HG03097 (cell line): ENCODE measurements around the gene HTRA3.

Experiments
- ATAC-seq: cut with Tn5 transposase; IDR thresholded peaks from one replicate; pipeline ENCODE4 v1.9.1; 2021; ENCODE audit not compliant: unreplicated experiment, low FRiP score

Gene HTRA3

DNA sequence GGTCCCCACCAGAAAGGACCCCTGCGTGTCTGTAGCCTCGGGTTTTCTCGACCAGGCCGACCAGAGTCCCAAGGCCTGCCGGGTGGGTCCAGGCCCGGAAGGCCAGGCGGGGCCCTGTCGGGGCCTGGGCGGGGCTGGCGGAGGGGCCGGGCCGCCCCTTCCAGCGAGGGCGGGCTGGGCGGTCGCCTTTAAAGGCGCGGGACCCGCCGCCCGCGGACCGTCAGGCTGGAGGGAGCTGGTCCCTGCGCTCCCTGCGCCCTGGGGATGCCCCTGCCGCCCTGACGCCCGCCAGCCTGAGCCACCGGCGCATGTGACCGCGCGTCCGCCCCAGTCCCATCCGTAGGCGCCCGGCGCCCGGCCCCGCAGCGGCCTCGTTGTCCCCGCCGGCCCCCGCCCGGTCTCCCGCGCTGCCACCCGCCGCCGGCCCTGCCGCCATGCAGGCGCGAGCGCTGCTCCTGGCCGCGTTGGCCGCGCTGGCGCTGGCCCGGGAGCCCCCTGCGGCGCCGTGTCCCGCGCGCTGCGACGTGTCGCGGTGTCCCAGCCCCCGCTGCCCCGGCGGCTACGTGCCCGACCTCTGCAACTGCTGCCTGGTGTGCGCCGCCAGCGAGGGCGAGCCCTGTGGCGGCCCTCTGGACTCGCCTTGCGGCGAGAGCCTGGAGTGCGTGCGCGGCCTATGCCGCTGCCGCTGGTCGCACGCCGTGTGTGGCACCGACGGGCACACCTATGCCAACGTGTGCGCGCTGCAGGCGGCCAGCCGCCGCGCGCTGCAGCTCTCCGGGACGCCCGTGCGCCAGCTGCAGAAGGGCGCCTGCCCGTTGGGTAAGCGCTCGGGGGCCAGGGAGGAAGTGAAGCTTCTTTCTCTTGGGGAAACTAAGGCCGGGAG lies at the start of gene HTRA3:
TSS of gene HTRA3 (plus strand) at position 220 of the 883 bp plus-strand sequence. CDS start at position 435, 215 bp downstream.
- ATAC-seq: no peak

DNA sequence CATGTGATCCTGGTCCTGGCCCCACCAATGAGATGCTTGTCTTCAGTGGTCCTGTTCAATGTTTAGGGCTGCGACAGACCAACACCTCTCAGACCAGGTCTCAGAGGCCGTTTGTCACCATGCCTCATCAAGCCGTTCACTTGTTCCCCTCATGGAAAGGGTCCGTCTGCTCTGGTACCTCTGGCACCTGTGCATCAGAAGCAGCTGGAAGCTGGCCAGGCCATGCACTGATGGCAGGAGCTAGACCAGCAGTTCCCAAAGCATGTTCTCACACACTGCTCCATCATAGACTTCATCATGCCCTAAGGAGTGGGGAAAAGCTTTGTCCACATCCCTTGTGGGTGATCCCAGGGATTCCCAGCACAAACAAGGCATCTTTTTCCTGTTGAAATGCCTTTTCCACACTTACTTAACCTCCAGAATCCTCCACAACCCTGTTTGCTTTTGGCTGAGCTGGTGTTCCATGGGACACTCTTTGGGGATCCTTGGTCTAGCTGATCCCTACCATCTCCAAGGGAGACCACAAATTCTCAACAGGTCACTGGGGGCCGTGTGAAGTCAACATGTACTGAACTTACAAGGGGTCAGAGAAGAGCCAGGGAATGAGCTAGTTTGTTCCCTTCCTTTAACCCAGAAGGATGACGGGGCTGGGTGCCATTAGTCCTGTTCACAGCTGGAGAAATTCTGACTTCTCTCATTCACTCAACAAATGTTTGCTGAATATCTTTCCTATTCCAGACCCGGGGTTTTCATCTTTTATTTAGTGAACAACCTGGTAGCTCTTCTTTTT lies 48.7 kb upstream of the HTRA3 start:
- no peak for ATAC-seq

DNA sequence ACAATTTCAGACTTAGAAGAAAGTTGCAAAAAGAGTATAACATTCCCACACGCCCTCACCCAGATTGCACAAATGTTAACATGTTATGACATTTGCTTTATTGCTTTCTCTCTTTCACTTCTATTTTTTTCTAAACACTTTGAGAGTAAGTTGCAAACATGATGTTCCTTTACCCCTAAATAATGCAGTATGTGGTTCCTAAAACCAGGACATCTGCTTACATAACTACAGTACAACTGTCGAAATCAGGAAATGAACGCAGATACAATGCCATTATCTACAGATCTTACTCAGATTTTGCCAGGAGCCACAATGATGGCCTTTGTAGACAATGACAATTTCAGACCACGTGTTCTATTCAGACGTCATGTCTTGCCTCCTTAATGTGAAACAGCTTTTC lies 48.1 kb upstream of the HTRA3 start:
- ATAC-seq: no peak

DNA sequence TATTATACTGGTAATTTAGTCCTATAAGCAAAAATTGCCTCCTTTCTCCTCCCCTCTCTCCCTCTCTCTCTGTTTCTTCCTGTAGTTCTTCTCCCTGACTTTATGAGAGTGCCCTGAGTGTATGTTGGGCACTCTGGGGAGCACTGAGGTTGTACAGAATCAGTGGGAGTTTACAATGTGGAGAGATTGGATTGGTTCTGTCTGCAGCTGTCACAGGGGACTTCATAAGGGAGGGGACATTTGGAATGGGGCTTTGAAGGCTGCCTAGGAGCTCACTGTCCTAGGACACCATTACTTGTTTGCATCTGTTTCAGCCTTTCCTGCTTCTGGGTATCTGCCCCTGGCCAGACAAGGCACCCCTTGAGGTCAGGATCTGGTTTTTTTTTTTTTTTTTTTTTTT lies 47.6 kb upstream of the HTRA3 start:
- ATAC-seq: no peak

DNA sequence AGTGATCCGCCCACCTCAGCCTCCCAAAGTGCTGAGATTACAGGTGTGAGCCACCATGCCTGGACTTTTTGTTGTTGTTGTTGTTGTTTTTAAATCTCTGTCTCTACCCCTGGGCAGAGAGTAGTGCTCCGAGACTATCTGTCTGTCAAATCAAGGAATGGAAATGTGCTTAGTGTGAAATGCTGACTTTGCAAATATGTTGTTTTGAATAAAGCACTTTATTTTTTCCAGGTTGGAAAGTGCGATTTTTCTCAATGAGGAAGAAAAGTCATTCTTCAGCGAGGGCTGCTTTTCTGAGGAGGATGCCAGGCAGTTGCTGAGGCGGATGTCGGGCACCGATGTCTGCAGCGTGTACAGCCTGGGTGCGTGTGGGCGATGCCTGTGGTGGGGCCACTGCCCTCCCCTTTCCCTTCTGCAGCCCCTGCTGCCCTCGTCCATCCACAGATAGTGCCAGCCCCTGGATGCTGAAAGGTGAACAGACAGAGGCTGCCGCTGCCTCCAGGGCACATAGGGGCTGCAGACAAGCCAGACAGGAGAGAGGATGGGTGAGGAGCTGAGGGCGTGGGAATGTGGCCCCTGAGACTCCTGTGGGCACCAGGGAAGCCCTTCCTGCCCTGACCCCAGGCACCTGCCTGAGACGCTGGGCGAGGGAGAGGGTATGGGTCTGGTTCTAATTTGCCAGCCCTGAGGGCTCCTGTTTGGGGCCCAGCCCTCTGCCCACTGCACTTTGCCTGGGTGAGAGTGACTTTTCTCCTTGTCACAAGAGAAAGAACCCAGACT lies 46.8 kb upstream of the HTRA3 start:
- no peak for ATAC-seq

DNA sequence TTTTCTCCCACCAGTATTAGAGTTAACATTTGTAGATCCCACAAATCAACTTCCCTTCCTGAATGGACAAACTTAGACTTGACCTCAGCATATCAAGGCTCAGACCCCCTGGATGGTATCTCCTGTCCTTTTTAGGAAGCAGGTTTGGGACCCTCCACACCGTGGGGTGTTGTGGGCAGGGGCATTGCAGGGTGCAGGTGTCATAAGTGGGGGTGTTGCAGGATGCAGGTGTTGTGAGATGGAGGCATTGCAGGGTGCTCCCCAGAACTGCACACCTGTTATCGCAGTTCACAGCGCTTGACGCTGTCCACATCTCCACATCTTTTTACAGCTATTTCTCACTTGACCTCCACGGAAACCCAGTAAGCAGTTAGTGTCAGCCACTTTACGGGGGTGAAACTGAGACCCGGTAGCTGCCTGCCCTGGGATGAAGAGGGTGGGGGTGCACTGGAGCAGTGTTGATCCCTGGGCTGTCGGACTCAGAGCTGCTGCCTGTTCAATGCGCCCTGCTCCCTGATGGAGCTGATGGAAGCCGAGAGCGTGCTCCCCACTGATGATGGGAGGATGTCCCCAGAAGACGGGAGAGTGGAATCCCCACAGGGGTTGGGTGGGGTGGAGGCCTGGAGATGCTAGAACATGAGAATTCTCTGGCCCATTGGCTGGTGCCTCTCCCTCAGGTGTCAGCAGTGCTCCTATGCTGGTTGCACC lies 45.1 kb upstream of the HTRA3 start:
- no peak for ATAC-seq

DNA sequence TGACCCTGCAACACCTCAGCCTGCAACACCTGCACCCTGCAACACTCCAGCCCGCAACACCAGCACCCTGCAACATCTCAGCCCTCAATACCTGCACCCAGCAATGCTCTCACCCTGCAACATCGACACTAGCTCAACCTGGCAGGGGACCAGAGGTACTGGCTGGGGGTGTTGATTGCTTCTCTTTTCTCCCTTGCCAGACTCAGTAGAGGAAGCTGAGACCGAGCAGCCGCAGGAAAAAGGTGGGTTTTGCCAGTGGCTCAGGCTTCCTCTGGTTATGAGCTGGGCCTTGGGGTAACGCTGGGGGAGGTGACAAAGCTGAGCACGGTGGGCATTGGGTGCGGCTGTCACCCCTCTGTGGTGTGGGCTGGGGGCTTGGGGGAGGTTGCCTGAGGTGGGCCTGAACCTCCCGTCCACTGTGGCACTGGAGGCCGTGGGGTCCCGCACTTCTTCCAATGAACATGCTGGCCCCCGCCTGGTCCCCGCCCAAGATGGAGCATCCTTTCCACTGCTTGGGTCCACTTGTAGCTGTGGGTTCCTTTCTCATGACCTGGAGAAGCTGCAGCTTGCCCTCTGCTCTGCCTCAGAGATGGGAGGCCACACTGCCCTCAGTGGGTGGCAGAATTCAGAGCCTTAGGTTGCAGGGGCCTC lies 44.5 kb upstream of the HTRA3 start:
- ATAC-seq: no peak

DNA sequence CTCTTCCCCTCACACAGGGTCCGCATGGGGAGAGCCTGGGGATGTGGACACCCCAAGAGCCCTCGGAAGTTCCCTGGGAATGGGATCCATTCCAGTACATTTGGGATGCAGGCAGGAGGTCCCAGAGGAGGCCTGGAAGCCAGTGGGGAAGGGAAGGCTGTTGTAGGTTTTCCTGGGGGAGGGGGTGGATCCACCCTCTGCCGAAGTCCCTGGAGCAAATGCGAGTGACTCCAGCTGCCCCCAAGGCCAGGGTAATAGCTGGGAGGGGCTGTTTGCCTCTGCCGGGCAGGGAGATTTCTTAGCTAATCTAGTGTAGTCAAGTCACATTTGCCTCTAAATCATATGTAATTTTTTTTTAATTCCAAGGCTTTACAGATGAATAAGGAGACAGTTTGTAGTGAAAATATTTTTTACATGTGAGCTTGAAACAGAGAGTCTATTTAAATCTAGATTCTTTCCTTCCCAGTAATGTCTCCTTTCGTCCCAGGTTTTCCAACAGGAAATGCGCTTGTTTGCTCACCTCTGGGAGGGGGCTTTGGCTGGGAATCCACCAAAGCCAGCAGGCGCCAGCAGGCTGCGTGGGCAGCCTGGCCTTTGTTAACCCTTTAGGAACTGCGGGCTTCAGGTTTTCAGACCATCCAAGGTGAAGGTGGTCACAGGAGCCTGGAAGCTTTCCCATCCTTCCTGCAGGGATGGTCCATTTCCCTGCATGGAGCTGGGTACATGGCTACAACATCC lies 43.7 kb upstream of the HTRA3 start:
- ATAC-seq: no peak

DNA sequence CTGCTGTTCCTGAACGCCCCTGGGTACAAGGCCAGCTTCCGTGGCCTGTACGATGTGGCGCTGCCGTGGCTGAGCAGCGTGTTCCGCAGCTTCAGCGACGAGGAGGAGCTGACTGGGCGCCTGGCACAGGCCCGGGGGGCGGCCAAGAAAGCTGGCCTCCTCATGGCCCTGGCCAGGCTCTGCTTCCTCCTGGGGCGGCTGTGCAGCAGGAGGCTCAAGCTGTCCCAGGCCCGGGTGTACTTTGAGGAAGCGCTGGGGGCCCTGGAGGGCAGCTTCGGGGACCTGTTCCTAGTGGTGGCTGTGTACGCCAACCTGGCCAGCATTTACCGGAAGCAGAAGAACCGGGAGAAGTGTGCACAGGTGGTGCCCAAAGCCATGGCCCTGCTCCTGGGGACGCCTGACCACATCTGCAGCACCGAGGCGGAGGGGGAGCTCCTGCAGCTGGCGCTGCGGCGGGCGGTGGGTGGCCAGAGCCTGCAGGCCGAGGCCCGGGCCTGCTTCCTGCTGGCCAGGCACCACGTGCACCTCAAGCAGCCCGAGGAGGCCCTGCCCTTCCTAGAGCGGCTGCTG lies 42.3 kb upstream of the HTRA3 start:
- ATAC-seq: no peak

DNA sequence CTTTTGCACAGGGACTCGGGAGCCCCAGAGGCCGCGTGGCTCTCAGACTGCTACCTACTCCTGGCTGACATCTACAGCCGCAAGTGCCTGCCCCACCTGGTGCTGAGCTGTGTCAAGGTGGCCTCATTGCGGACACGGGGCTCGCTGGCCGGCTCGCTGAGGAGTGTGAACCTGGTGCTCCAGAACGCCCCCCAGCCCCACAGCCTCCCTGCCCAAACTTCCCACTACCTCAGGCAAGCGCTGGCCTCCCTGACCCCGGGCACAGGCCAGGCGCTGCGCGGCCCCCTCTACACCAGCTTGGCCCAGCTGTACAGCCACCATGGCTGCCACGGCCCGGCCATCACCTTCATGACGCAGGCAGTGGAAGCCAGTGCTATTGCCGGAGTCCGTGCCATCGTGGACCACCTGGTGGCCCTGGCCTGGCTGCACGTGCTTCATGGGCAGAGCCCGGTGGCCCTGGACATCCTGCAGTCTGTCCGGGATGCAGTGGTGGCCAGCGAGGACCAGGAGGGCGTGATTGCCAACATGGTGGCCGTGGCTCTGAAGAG lies 41.7 kb upstream of the HTRA3 start:
- no peak for ATAC-seq

DNA sequence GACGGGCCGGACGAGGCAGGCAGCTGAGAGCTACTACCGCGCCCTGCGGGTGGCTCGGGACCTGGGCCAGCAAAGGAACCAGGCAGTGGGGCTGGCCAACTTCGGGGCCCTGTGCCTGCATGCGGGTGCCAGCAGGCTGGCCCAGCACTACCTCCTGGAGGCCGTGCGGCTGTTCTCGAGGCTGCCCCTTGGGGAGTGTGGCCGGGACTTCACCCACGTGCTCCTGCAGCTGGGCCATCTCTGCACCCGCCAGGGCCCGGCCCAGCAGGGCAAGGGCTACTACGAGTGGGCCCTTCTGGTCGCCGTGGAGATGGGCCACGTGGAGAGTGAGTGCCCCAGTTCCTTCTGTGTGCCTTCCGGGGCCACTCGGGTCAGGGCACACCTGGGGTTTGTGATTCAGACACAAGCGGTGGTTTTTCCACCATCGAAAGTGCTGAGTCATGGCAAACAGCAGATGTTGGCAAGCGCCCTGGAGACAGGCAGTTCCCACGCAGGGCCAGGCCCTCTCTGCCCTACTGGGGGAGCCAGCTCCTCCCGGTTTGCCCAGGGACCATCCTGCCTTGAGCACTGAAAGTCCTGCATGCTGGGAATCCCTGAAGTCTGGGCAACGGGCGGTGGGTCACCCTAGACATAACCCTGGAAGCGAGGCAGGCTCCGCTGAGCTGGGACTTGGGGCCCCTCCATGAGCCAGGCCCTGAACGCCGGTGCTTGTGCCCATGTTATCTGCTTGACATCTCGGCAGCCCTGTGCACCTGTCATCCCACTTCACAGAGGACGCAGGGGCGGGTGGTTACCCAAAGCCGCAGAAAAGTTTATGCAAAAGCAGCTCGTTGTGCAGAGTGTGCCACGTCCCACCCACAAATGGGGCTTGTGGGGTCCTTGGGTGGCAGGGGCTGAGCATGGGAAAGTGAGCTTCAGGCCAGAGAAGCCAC lies 41.0 kb upstream of the HTRA3 start:
- peak; percentile 60 for ATAC-seq

DNA sequence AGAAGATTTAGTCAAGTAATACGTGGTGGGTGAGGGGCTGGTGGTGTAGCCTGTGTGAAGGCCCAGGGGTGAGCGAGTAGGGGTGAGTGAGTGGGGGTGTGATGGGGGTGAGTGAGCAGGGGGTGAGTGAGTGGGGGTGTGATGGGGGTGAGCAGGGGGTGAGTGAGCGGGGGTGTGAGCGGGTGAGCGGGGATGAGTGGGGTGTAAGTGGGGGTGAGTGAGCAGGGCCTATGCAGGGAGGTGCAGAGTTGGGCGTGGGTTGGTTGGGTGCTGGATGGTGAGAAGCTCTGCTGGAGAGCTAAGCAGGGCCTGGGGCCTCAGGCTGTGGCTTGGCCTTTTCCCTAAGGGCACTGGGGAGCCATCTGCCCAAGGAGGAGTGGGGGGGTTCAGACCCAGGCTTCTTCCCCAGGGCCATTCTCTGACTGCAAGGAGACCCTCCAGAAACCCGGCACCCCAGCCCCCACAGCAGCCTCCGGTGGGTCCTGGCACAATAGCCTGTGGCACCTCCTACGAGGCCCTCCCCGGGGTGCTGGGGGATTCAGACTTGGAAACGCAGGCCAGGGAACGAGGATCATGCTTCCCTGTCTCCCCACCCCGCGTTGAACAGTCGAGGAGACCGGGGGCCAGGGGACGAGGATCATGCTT lies 40.1 kb upstream of the HTRA3 start:
- no peak for ATAC-seq

DNA sequence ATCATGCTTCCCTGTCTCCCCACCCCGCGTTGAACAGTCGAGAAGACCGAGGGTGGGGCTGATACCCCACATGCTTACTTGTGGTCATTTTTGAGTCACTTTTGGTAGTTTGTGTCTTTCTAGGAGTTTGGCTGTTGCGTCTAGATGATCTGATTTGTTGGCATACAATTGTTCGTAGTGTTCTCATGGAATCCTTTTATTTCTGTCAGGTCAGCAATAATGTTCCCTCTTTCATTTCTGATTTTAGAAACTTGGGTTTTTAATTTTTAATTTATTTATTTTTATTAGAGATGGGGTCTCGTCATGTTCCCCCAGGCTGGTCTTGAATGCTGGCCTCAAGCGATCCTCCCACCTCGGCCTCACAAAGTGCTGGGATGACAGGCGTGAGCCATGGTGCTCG lies 39.5 kb upstream of the HTRA3 start:
- ATAC-seq: no peak

DNA sequence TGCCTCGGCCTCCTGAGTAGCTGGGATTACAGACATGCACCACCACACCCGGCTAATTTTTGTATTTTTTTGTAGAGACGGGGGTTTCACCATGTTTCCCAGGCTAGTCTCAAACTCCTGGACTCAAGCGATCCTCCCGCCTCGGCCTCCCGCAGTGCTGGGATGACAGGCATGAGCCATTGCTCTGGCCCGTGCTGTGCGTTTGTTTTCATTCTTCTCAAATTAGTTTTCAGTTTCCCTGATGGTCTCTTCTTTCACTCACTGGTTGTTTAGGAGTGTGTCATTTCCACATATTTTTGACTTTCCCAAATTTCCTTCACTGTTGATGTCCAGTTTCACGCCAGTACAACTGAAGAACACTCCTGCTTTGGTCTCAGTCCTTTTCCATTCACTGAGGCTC lies 38.7 kb upstream of the HTRA3 start:
- no peak for ATAC-seq

DNA sequence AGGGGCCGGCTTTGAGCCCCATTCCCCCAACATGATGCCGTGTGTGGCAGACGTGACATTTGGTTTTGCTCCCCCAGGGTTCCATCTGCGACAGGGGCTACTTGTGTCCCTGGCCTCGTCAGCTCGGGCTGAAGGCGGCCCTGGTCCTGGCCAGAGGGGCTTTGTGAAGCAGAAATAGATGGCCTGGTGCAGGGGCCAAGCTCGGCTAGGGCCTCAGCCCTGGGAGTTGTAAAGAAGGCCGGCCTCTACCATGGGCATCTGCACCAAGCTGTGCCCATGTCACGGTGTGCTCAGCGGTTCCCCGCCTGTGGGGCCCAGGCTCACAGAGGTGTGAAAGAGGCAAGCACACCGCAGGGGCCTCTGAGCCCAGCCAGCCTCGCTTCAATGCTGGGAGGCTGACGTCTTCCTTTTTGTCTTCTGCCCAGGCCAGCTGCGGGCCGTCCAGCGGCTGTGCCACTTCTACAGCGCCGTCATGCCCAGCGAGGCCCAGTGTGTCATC lies 38.0 kb upstream of the HTRA3 start:
- ATAC-seq: no peak

DNA sequence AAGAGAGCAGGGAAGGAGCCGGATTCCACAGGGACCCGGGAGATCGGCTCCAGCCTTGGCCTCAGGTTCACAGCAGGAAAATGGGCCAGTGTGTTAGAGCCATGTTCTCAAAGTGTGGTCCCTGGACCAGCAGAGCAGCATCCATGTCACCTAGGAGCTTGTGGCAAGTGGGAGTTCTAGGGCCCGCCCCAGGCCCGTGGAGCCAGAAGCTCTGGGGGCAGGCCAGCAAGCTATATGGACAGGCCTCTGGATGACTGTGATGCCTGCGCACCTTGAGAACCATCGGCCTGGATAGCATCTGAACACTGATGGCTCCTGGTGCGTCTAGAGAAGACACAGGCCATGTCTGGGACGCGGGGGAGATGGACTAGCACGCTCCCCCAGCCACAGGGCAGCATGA lies 36.8 kb upstream of the HTRA3 start:
- no peak for ATAC-seq
